HPDE6-E6E7 (cell line): Measurements from ENCODE around the gene SYNJ2.

Experiments
- DNase-seq: peaks from one replicate; pipeline ENCODE4 v3.0.0; 2011; ENCODE audit warnings: missing footprints; ENCODE audit errors: extremely low spot score

SYNJ2 gene

DNA sequence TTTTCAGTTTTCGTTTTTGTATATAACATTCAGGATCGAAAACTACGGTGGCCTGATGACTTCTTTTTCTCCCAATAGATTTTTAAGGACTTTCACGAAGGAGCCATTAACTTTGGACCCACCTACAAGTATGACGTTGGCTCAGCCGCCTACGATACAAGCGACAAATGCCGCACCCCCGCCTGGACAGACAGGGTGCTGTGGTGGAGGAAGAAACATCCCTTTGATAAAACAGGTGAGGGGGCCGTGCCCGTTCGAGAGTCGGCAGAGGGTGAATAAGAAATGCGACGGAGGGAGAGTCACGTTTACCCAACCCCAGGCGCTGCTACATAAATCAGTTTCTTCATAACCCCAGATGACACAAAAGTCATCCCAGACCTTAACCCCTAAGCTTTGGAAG is 94.9 kb downstream of the SYNJ2 start:
- no peak for DNase-seq

DNA sequence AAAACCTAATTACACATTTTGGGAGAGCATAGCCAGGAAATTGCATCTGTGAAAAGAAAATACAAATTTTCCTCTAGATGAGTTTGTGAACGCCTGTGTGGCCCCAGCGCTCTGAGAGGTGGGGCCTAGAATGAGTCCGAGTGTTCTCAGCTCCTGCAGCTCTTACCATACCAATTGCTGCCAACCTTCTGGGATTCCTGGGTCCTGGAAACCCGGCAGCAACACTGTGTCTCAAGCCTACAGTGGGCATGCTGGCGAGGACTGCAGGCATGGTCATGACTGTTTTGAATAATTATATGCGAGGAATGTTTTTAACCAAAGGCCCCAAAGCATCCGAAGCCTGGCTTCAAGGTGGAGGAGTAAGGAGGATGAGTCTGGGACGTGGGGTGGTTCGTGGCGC is 96.0 kb downstream of the SYNJ2 start:
- DNase-seq, result no peak

DNA sequence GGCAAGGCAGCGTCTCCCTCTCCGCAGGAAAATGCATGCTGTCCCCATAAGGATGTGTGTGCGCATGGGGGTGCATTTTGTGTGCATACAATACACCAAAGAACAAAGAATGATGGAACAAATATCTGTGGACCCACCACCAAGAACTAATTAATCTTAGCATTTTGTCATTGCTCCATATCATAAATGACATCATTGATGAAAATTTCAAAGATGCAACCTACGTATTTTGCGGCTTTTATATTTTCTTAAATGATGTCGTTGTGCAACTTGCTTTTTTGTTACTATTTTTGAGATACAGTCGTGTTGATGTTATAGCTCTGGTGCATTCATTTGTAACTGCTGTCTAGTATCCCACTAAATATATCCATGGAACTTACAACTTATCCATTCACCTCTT is 96.7 kb downstream of the SYNJ2 start:
- no peak for DNase-seq

DNA sequence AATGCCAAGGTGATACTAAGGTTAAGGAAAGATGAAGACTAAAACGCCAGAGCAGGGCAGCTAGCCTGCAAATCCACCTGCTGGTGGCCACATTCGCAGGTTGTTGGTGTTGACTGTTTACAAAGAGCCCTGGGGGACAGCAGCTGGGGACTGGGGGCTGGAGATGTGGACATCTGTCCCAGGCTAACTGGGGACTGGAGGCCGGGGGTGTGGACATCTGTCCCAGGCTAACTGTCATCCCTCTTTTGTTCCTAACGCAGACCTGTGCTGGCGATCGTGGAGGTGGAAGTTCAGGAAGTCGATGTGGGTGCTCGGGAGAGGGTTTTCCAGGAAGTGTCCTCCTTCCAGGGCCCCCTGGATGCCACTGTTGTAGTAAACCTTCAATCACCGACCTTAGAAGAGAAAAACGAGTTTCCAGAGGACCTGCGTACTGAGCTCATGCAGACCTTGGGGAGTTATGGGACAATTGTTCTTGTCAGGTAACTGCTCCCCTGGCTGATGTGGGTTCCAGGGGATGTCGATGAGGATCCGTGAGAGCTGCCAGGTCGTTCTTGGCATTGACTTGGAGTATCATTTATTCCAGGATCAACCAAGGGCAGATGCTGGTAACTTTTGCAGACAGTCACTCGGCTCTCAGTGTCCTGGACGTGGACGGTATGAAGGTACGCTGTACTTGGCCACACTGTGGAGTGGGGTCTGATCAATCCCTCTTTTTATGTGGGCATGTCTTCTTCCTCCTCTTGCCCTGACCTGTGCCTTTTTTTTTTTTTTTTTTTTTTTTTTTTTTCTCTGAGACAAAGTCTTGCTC is 99.4 kb downstream of the SYNJ2 start:
- no peak for DNase-seq

DNA sequence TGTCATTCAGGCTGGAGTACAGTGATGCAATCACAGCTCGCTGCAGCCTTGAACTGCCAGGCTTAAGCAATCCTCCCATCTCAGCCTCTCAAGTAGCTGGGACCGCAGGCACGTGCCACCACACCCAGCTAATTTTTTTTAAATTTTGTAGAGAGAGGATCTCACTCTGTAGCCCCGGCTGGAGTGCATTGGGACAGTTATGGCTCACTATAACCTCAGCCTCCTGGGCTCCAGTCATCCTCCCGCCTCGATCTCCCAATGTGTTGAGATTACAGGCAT is 99.9 kb downstream of the SYNJ2 start:
- DNase-seq, result no peak

DNA sequence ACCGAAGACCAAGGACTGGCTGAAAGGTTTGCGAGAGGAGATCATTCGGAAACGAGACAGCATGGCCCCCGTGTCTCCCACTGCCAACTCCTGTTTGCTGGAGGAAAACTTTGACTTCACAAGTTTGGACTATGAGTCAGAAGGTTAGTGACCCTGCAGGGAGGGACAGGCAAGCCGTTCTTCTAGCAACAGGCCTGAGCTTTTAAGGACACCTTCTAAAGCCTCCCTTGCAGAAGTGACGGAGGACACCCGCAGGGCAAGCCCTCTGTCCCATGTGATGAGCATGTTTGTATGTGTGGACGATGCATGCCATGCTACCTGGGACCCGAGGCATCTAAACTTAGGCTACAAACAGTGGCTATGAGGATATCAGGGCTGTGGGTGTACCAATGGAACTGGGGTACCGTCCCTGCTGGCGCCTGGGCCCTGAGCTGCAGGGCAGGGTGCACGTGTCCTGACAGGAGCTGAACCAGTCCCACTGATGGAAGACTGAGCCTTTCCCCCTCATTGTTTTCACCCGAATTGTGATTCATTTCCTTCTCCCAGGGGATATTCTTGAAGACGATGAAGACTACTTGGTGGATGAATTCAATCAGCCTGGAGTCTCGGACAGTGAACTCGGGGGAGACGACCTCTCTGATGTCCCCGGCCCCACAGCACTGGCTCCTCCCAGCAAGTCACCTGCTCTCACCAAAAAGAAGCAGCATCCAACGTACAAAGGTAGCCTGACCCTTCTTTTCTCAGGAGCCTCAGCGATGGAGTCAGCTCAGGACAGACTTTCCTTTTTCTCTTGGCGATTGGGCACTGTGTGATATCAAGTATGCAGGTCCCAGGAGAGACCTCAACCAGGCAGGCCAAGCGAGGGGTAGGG is 102.0 kb downstream of the SYNJ2 start:
- DNase-seq, result no peak

DNA sequence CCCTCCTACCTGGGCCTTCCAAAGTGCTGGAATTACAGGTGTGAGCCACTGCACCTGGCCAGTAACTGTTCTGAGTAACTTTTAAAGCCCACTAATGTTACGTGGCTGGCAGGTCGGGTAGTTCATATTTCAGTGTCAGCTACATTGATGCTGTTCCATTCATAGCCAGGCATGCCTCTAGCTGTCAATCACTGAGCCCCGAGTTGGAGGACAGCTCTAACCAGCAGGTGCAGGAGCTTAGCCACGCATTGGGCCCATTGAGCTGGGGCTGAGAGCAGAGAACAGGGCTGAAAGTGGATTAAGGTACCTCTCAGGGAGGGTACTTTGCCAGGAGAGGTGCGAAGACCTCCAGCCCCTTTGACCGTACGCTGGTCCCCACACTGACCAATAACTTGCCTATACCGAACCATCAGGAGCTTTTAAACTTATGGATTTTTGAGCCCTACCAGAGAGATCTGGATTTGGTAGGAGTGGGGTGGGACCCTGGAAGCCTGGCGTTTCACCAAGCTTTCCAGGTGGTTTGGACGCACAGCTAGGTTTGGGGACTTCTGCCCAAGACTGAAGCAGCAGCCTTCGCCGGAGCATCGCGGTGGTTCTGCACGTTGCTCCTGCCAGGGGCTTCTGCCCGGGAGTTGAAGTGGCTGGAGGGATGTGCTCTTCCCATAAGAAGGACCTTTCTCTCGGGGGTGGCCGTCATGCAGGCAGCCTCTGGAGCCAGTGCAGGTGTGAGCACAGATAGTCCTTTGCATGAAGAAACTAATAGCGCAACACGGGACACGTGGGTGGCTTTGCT is 103.8 kb downstream of the SYNJ2 start:
- DNase-seq, result no peak

DNA sequence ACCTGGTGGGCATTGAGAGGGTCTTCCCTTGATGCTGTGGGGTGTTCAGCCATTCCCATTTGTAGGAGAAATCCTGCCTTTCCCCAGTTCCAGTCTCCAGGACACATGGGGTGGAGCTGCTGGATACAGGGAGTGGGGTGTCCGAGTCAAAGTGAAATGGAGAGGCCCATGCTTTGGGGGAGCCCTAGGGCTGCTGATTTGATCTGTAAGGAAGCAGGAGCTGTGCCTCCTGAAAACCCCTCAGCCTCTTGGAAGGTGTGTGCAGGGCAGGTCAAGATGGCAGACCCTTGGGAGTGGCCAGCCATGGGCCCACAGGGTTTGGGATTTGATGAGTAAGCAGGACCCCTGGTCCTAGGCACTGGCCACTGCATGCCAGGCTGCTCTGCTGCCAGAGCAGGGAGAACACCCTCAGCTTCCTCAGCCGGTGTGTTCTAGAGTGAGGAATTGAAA is 104.4 kb downstream of the SYNJ2 start:
- DNase-seq, result no peak

DNA sequence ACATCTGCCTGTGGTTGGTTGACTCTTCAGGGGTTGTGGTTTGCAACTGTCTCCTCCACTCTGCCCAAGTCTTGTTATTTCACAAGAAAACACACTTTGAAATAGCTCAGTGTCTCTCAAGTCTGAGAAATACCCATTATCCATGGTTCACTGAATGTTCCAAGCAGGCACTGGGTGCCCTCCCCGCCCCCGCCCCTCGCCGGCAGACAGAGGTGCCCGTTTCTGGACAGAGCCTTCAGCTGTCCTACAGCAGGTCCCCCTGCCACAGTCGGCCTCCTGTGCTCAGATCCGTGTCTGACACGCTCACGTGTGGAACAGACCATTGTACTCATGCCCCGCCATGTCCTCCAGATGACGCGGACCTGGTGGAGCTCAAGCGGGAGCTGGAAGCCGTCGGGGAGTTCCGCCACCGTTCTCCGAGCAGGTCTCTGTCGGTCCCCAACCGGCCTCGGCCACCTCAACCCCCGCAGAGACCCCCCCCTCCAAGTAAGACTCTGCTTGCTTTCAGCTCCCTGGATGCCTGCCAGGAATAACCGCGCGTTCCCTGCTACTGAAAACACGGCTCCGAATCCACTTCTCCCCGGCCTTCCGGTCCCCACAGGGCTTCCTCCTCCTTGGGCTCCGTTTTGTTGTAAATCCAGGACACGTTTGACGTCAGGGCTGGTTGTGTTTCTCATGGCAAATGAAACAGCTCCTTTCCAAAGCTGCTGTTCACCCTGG is 105.0 kb downstream of the SYNJ2 start:
- no peak for DNase-seq

DNA sequence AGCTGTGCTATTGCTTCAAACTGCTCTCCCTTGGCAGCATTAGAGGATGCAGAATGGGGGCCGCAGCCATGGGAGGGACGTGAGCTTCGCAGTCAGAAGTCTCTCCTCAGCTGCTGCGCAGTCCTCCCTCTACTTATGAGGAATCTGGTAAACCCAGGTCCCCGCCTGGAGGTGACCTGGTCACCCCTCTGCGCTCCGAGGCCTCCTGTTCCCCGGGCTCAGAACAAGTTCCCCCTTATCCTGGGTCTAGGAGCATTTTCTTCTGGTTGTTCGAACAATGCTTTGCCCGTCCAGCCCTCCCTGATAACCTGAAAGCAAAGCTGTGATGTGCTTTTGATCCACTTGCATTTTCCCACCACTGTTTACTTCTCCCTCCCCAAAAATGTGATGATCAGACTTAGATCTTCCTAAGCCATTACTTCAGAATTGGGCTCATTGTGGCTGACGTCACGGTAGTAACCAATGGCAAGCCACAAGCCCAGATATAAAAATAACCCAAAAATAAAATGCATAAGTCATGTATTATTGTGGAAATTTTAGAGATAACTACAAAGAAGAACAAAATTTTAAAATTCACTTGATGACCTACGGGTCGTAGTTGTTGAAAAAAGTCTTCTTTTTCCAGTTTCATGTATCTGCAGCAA is 105.7 kb downstream of the SYNJ2 start:
- no peak for DNase-seq

DNA sequence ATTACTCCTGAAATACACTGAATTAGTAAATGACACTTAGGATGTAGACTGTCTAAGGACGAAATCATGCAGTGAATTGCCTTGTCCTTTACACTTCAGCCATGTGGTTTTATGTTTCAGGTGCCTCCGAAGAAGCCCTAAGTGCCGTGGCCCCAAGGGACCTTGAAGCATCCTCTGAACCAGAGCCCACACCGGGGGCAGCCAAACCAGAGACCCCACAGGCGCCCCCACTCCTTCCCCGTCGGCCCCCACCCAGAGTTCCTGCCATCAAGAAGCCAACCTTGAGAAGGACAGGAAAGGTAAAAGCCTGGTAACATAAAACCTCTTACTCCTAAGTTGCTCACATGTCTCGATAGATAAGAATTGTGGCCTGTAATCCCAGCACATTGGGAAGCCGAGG is 111.1 kb downstream of the SYNJ2 start:
- DNase-seq, result no peak

DNA sequence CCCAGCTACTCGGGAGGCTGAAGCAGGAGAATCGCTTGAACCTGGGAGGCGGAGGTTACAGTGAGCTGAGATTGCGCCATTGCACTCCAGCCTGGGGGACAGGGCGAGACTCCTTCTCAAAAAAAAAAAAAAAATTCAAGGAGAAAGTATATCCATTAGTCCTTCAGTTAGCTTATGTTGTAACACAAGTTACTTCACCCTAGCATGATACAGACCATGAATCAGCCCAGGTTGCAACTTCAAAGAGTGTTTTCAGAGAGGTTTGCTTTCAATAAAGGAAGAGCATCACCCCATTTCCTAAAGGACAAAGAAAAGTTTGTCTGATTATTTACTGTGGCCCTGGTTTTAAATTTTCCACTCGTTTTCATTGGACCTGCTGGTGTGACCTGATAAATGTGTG is 113.4 kb downstream of the SYNJ2 start:
- DNase-seq, result no peak

DNA sequence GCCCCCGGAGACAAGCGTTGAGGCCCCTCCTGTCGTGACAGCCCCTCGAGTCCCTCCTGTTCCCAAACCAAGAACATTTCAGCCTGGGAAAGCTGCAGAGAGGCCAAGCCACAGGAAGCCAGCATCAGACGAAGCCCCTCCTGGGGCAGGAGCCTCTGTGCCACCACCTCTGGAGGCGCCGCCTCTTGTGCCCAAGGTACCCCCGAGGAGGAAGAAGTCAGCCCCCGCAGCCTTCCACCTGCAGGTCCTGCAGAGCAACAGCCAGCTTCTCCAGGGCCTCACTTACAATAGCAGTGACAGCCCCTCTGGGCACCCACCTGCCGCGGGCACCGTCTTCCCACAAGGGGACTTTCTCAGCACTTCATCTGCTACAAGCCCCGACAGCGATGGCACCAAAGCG is 114.0 kb downstream of the SYNJ2 start:
- no peak for DNase-seq

DNA sequence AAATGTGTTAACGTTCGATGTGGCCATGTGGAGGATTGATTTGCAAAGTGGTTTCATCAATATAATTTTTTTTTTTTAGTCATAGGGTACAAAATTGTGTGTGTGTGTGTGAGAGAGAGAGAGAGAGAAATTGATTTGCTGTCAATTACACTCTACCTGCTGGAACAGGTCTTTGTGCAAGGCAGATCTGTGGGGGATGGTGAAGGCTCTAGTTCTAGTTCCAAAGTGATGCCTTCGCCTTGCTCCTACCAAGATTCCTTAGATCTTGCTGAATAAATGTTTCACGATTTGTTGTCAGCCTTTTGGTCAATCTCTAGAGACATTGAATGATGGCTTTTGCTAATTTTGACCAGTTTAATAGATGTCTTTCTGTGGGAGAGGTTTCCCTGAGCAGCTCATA is 121.6 kb downstream of the SYNJ2 start:
- no peak for DNase-seq

DNA sequence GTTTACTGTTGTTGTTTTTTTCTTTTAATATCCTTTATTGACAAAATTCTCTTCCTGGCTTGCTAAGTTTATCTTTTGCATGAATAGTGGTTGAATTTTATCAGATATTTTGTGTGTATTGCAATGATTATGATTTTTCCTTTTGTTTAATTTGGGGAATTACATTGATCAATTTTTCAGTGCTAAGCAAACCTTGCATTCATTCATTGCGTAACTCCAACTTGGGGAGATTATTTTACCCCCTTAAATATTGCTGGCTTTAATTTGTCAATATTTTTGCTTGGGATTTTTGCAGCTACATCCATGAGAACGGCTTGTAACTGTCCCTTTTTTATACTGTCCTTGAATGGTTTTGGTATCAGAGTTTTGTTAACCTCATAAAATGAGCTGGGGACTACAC is 123.0 kb downstream of the SYNJ2 start:
- DNase-seq, result no peak

DNA sequence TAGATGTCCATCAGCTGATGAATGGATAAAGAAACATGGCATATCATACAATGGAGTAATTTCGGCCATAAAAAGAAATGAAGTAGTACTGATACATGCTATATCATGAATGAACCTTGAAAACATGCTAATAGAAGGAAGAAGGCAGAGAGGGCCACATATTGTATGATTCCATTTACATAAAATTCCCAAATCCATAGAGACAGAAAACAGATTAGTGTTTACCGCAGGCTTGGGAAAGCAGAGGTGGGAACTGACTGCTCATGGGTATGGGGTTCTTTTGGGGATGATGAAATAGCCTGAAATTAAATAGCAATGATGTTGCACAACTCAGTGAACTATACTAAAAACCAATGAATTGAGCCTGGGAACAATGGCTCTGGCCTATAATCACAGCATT is 128.1 kb downstream of the SYNJ2 start:
- DNase-seq, result no peak

DNA sequence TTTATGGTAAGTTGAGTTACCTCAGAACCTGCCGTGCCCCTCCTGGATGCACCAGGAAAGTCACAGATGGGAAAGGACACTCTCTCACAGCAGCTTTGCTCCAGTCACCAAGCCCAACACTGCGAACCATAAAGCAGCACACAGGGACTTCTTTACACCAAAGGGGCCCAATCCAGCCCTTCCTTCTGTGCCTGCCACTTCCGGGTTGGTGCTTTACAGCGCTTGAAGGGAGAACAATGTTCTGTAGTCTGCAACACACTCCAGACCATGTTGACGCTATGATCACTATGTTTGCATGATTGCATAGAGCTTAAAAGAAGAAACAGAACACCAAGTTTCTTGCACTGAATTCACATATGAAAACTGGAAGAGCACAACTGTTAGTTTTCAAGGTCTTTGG is 129.3 kb downstream of the SYNJ2 start:
- no peak for DNase-seq

DNA sequence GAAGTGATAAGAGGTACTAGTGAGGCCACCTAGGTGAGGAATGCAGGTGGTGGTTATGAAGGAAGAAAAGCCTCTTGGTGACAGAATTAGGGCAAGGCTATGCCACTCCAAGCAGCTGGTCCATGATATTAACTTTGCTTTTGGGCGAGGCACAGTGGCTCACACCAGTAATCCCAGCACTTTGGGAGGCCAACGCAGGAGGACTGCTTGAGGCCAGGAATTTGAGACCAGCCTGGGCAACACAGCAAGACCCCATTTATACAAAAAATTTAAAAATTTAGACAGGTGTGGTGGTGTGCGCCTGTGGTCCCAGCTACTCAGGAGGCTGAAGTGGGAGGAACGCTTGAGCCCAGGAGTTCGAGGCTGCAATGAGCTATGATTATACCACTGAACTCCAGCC is 130.3 kb downstream of the SYNJ2 start:
- no peak for DNase-seq

DNA sequence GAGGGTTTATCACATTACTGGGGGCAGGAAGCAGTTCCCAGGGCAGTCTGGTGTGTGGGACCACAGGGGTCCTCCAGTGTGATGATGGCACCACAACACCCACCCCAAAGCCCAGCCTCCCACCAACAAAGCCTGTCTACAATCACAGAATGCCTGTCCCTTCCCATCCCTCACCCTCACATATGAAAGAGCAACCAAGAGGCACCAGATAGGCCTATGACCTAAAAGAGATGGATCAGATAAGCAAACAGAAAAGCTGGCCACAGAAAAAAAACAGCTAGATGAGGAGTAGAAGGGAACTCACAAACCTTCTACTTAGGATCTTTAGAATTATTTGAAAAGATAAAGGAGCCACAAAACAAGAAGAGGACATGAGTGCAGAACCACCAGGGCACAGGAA is 132.1 kb downstream of the SYNJ2 start:
- DNase-seq, result no peak

DNA sequence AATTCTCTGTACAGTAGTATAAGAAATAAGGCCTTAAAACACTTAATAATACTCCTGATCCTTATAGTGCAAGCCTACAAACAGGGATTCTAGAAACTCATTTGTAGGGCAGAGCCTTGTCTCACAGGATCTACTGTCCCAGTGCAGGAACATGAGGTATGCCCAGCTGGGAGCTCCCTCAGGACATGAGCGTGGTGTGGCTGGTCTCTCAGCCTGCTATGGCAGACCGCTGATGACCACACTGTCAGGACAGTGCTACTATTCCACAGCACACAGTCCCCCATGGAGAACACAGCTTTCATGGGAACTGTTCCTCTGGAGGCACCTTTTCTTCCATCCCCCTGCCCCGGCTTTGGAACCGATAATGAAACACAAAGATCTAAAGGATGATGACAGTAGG is 133.4 kb downstream of the SYNJ2 start:
- DNase-seq, result no peak

DNA sequence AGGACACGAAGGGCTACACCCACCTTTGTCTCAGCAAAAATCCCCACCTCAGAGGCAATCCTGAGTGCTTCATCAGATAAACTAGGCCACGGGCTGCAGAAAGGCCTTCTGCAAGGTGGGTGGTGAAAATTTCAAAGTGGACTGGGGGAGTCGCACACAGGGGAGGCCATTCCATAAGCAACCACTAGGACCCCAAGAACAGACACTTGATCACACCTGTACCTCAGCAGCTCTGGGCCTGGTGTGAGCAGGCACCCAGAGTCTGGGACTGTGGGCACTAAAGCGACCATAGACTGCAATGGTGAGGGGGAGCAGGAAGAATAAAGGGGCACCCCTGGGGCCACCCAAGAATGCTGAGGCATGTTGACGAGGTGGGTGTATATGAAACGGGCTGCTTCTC is 133.8 kb downstream of the SYNJ2 start:
- DNase-seq, result no peak
